HepG2 (cell line): ENCODE measurements around the gene TPX2. TPM values are rescaled to one million over a fixed set of nuclear protein-coding genes. Genes with fewer than 3 reads are reported as not detected.

Source experiments
- AGO2 ChIP-seq: fragments of 200-400 bp; formaldehyde crosslinking; optimal IDR thresholded peaks from 2 replicates; pipeline ENCODE3; 2017; ENCODE audit warnings: mild to moderate bottlenecking, low read depth, low read length, moderate library complexity
- ATF4 ChIP-seq, 2 experiments: fragments of 450-650 bp in 1 of 2; sonication (generic) in 1 of 2; formaldehyde crosslinking; IDR thresholded peaks; 2 replicates each; pipeline versions ENCODE4 v1.5.0 to v1.8.0; 2020 to 2022; ENCODE audit warnings: mild to moderate bottlenecking in 1 of 2, missing genetic modification reagents in 1 of 2
- ATRX ChIP-seq: sonication (generic); formaldehyde crosslinking; IDR thresholded peaks from 2 replicates; pipeline ENCODE4 v1.4.0; 2020; ENCODE audit warnings: missing genetic modification reagents, borderline replicate concordance
- BORCS8-MEF2B ChIP-seq: sonication (generic); formaldehyde crosslinking; IDR thresholded peaks from 2 replicates; pipeline ENCODE4 v1.8.0; 2022; ENCODE audit warnings: mild to moderate bottlenecking, missing genetic modification reagents
- CBX2 ChIP-seq, 2 experiments: fragments of 200-600 bp in 1 of 2; sonication (generic); formaldehyde crosslinking in 1 of 2; IDR thresholded peaks; 2 replicates each; pipeline versions ENCODE4 v1.7.0 to v1.8.1; 2018 to 2022; ENCODE audit warnings: low read depth in 2 of 2, low read length in 1 of 2, mild to moderate bottlenecking in 1 of 2, missing genetic modification reagents in 1 of 2
- DR1 ChIP-seq: sonication (generic); formaldehyde crosslinking; IDR thresholded peaks from 2 replicates; pipeline ENCODE4 v1.8.0; 2021; ENCODE audit warnings: mild to moderate bottlenecking, missing genetic modification reagents, inconsistent platforms
- FOXP1 ChIP-seq, 2 experiments: fragments of 450-650 bp in 1 of 2; IDR thresholded peaks; 2 replicates each; pipeline ENCODE4 v1.6.1; 2017 to 2018; ENCODE audit warnings: antibody characterized with exemption in 1 of 2
- GLI4 ChIP-seq: sonication (generic); formaldehyde crosslinking; IDR thresholded peaks from 2 replicates; pipeline ENCODE4 v1.5.1; 2020; ENCODE audit warnings: missing genetic modification reagents, mild to moderate bottlenecking, moderate library complexity, borderline replicate concordance
- HBP1 ChIP-seq: IDR thresholded peaks from 2 replicates; pipeline ENCODE4 v1.6.1; 2016; ENCODE audit warnings: low read depth, control low read depth
- HOXD1 ChIP-seq: sonication (generic); formaldehyde crosslinking; IDR thresholded peaks from 2 replicates; pipeline ENCODE4 v1.5.0; 2020; ENCODE audit warnings: missing genetic modification reagents
- ISL2 ChIP-seq: sonication (generic); formaldehyde crosslinking; IDR thresholded peaks from 2 replicates; pipeline ENCODE4 v1.5.0; 2020; ENCODE audit warnings: missing genetic modification reagents
- MAFF ChIP-seq: IDR thresholded peaks from 2 replicates; pipeline ENCODE4 v1.6.1; 2011; ENCODE audit warnings: low read depth, low read length, improper control_type of control experiment
- MTF1 ChIP-seq: sonication (generic); formaldehyde crosslinking; IDR thresholded peaks from 2 replicates; pipeline ENCODE4 v1.5.0; 2020; ENCODE audit warnings: missing genetic modification reagents
- NFRKB ChIP-seq: fragments of 450-650 bp; IDR thresholded peaks from 2 replicates; pipeline ENCODE4 v1.6.1; 2017
- NKX3-1 ChIP-seq: sonication (generic); formaldehyde crosslinking; IDR thresholded peaks from 2 replicates; pipeline ENCODE4 v1.5.0; 2020; ENCODE audit warnings: missing genetic modification reagents
- PHF8 ChIP-seq: sonication (generic); formaldehyde crosslinking; IDR thresholded peaks from 2 replicates; pipeline ENCODE4 v1.5.0; 2020; ENCODE audit warnings: missing genetic modification reagents
- SALL1 ChIP-seq: sonication (generic); formaldehyde crosslinking; IDR thresholded peaks from 2 replicates; pipeline ENCODE4 v1.8.0; 2022; ENCODE audit warnings: mild to moderate bottlenecking, missing genetic modification reagents
- SSRP1 ChIP-seq: IDR thresholded peaks from 2 replicates; pipeline ENCODE4 v1.6.1; 2016; ENCODE audit warnings: control low read depth
- TBX2 ChIP-seq: sonication (generic); formaldehyde crosslinking; IDR thresholded peaks from 2 replicates; pipeline ENCODE4 v1.5.0; 2020; ENCODE audit warnings: missing genetic modification reagents, mild to moderate bottlenecking, borderline replicate concordance
- THYN1 ChIP-seq: sonication (generic); formaldehyde crosslinking; IDR thresholded peaks from 2 replicates; pipeline ENCODE4 v1.8.1; 2023; ENCODE audit warnings: low read depth, mild to moderate bottlenecking, moderate library complexity, missing genetic modification reagents, borderline replicate concordance
- UBTF ChIP-seq: sonication (generic); formaldehyde crosslinking; IDR thresholded peaks from 2 replicates; pipeline ENCODE4 v1.4.0; 2020; ENCODE audit warnings: mild to moderate bottlenecking, missing genetic modification reagents
- XRCC5 ChIP-seq: fragments of 200-400 bp; formaldehyde crosslinking; optimal IDR thresholded peaks from 2 replicates; pipeline ENCODE3; 2017; ENCODE audit warnings: mild to moderate bottlenecking, low read length
- ZNF343 ChIP-seq: sonication (generic); formaldehyde crosslinking; IDR thresholded peaks from 2 replicates; pipeline ENCODE4 v1.4.0; 2020; ENCODE audit warnings: mild to moderate bottlenecking, missing genetic modification reagents
- ZNF614 ChIP-seq: IDR thresholded peaks from 2 replicates; pipeline ENCODE4 v1.6.1; 2018; ENCODE audit warnings: missing biosample characterization, missing genetic modification reagents, inconsistent platforms, borderline replicate concordance
- ZNF816 ChIP-seq: sonication (generic); formaldehyde crosslinking; IDR thresholded peaks from 2 replicates; pipeline ENCODE4 v1.8.0; 2022; ENCODE audit warnings: missing genetic modification reagents, mild to moderate bottlenecking, borderline replicate concordance
- ZNF879 ChIP-seq: sonication (generic); formaldehyde crosslinking; IDR thresholded peaks from 2 replicates; pipeline ENCODE4 v1.8.1; 2023; ENCODE audit warnings: missing genetic modification reagents
- polyA plus RNA-seq, 8 experiments: library from polyadenylated mRNA; depleted of rRNA in 3 of 8; stranded (reverse) in 7 of 8; unstranded in 1 of 8; fragments of >200 nt; fragmentation: Illumina TruSeq in 4 of 8; extraction: Trizol in 4 of 8; gene quantifications; 2 replicates each; pipeline versions ENCODE4 v1.2.1 to v1.2.3, GENCODE V29; 2011 to 2016; ENCODE audit warnings: low read depth in 4 of 8, missing spikeins in 1 of 8, mixed read lengths in 1 of 8; ENCODE audit not compliant: insufficient read depth in 1 of 8
- total RNA-seq, 5 experiments: library from RNA; depleted of rRNA; stranded (reverse); fragments of >200 nt; fragmentation: Illumina TruSeq; extraction: Trizol; gene quantifications; 2 replicates each; pipeline ENCODE4 v1.2.3, GENCODE V29; 2016; ENCODE audit warnings: low read depth in 1 of 5

The TPX2 gene
- total and polyA plus RNA-seq, 2 of the 13 experiments (the other 11 are each of a cell fraction or from before 2014, with no cell fraction given), result 34.3 to 124 TPM

- TF ChIP-seq NFRKB (no peak), TBX2 (peak; percentile 90; the same call in 1 of the 2 replicates), ZNF879 (no peak), SSRP1 (peak; percentile 98), ZNF816 (CRISPR knock-in tag) (no peak), ISL2 (CRISPR knock-in tag) (peak; percentile 85), HOXD1 (CRISPR knock-in tag) (0 out of 2 replicates have a peak, but pooled peaks have one; percentile 39), ZNF343 (CRISPR knock-in tag) (no peak), NKX3-1 (CRISPR knock-in tag) (no peak), THYN1 (CRISPR knock-in tag) (no peak), SALL1 (CRISPR knock-in tag) (peak; percentile 56; the same call in 1 of the 2 replicates), DR1 (CRISPR knock-in tag) (no peak), MTF1 (CRISPR knock-in tag) (no peak), HBP1 (CRISPR knock-in tag) (no peak), PHF8 (CRISPR knock-in tag) (peak; percentile 9; the same call in 1 of the 2 replicates), ATF4 (CRISPR knock-in tag; IDR thresholded peaks at IDR 0.05) (peak in 1 of 2 experiments; percentile 49; a peak in 1 of 4 replicates), ATRX (CRISPR knock-in tag) (no peak), AGO2 (no peak), UBTF (CRISPR knock-in tag) (no peak), GLI4 (CRISPR knock-in tag) (peak; percentile 12; the same call in 1 of the 2 replicates), CBX2 (IDR thresholded peaks at IDR 0.05; ENCODE audit: low read depth, low read length) (no peak), CBX2 (CRISPR knock-in tag; IDR thresholded peaks at IDR 0.05; ENCODE audit: low read depth) (no peak), BORCS8-MEF2B (CRISPR knock-in tag) (no peak), MAFF (peak; percentile 96), ZNF614 (CRISPR knock-in tag) (0 out of 2 replicates have a peak, but pooled peaks have one; percentile 20), FOXP1 (IDR thresholded peaks at IDR 0.05) (no peak), FOXP1 (CRISPR knock-in tag; IDR thresholded peaks at IDR 0.05) (peak; percentile 70; the same call in 1 of the 2 replicates), XRCC5 (no peak)
Observed at GRCh38 chr20:31711179-31712111, 27.6 kb upstream of the TPX2 start (continued).
